Thymus (tissue), 11 donors: Measurements from ENCODE around the gene MYO18B. TPM values are rescaled to one million over a fixed set of nuclear protein-coding genes. Genes with fewer than 3 reads are reported as not detected.

ENCODE experiments used
- DNase-seq, 9 donors: peaks; one replicate each; pipeline ENCODE4 v3.0.0-alpha.2; 2013; ENCODE audit warnings: low spot score in 9 of 9, low read depth in 6 of 9, missing footprints in 1 of 9
- H3K27ac ChIP-seq, 2 donors: one replicate each; pipeline ENCODE4 v1.5.1; 2013; ENCODE audit warnings: control low read depth in 1 of 2, low read depth in 1 of 2, low read length in 1 of 2, mild to moderate bottlenecking in 1 of 2, moderate library complexity in 1 of 2
- H3K27me3 ChIP-seq, 2 donors: one replicate each; pipeline ENCODE4 v1.5.1; 2013; ENCODE audit warnings: low read length in 1 of 2; ENCODE audit not compliant: control insufficient read depth in 2 of 2, insufficient read depth in 1 of 2
- H3K36me3 ChIP-seq, 2 donors: one replicate each; pipeline ENCODE4 v1.5.1; 2013; ENCODE audit warnings: low read length in 1 of 2, mild to moderate bottlenecking in 1 of 2, moderate library complexity in 1 of 2; ENCODE audit not compliant: control insufficient read depth in 2 of 2, insufficient read depth in 2 of 2
- H3K4me1 ChIP-seq, 2 donors: one replicate each; pipeline ENCODE4 v1.5.1; 2013; ENCODE audit warnings: low read length in 2 of 2; ENCODE audit not compliant: control insufficient read depth in 2 of 2, insufficient read depth in 2 of 2
- H3K4me3 ChIP-seq, 2 donors: one replicate each; pipeline ENCODE4 v1.5.1; 2013; ENCODE audit warnings: low read length in 2 of 2, control low read depth in 1 of 2, mild to moderate bottlenecking in 1 of 2
- H3K9me3 ChIP-seq, 2 donors: one replicate each; pipeline ENCODE4 v1.5.1; 2013; ENCODE audit warnings: low read length in 1 of 2, mild to moderate bottlenecking in 1 of 2; ENCODE audit not compliant: control insufficient read depth in 2 of 2, insufficient read depth in 1 of 2
- WGBS: extraction: QIAGEN DNeasy Blood & Tissue Kit; methylation state at CpG from one replicate; pipeline ENCODE4 v1.1.7; 2013; 5-methylcytosine and 5-hydroxymethylcytosine counted together
- polyA plus RNA-seq: library from polyadenylated mRNA; stranded (reverse); fragments of 200-250 nt; gene quantifications from one replicate; pipeline ENCODE4 v1.2.3, GENCODE V29; 2013
- total RNA-seq: library from RNA; stranded (reverse); fragments of 120-200 nt; gene quantifications from one replicate; pipeline ENCODE4 v1.2.4, GENCODE V29; 2013
- donor health status: healthy.

MYO18B gene
- total and polyA plus RNA-seq, 2 donors: 2.4 to 13.8 TPM

- Histone ChIP-seq H3K36me3 (no peaks in the 10 kb centered on the region), H3K4me1 (no peaks in the 10 kb centered on the region), H3K9me3 (no peaks in the 10 kb centered on the region), H3K27me3 (no peaks in the 10 kb centered on the region), H3K4me3 (no peak overlapping the region), H3K27ac (no peak overlapping the region)
- DNase-seq: no peak
- WGBS: 57% methylated on average over 5 of the region's 5 CpGs
These were observed 111.7 kb downstream of the MYO18B start for GRCh38 chr22:25853501-25854284.

GRCh38 chr22:25869771-25870170 lies 127.8 kb downstream of the MYO18B start:
- Histone ChIP-seq H3K36me3 (no peaks in the 10 kb centered on the region), H3K4me3 (no peak overlapping the region), H3K27ac (no peak overlapping the region), H3K9me3 (no peaks in the 10 kb centered on the region), H3K4me1 (no peaks in the 10 kb centered on the region), H3K27me3 (no peaks in the 10 kb centered on the region)
- no peak for DNase-seq
- WGBS: 63% methylated on average over 6 of the region's 6 CpGs

- Histone ChIP-seq H3K9me3 (no peaks in the 10 kb centered on the region), H3K27me3 (no peaks in the 10 kb centered on the region), H3K27ac (no peak overlapping the region), H3K4me1 (no peaks in the 10 kb centered on the region), H3K4me3 (no peak overlapping the region), H3K36me3 (no peaks in the 10 kb centered on the region)
- WGBS: 96% methylated on average over 11 of the region's 11 CpGs
- DNase-seq: no peak
These were observed 132.3 kb downstream of the MYO18B start for GRCh38 chr22:25874327-25874726.

GRCh38 chr22:25875461-25875860 lies 133.5 kb downstream of the MYO18B start:
- DNase-seq: no peak
- Histone ChIP-seq H3K27me3 (no peaks in the 10 kb centered on the region), H3K4me1 (no peaks in the 10 kb centered on the region), H3K36me3 (no peaks in the 10 kb centered on the region), H3K4me3 (no peak overlapping the region), H3K9me3 (no peaks in the 10 kb centered on the region), H3K27ac (no peak overlapping the region)
- 74% methylated on average over 2 of the region's 2 CpGs for WGBS

GRCh38 chr22:25876871-25877270 lies 134.9 kb downstream of the MYO18B start:
- 86% methylated on average over 4 of the region's 4 CpGs for WGBS
- no peak for DNase-seq
- no peaks in the 10 kb centered on the region for H3K4me1 ChIP-seq

GRCh38 chr22:25878933-25879332 lies 136.9 kb downstream of the MYO18B start:
- H3K27ac ChIP-seq: no peak overlapping the region
- H3K27me3 ChIP-seq: no peaks in the 10 kb centered on the region
- 78% methylated on average over 3 of the region's 3 CpGs for WGBS
- DNase-seq: no peak
- H3K9me3 ChIP-seq: no peaks in the 10 kb centered on the region
- peaks cover 0 to under 1% of the 10 kb centered on the region in 2 donors for H3K4me1 ChIP-seq
- no peak overlapping the region for H3K4me3 ChIP-seq
- H3K36me3 ChIP-seq: no peaks in the 10 kb centered on the region

More at GRCh38 chr22:25876871-25877270, 134.9 kb downstream of the MYO18B start:
- Histone ChIP-seq H3K9me3 (no peaks in the 10 kb centered on the region), H3K27ac (no peak overlapping the region), H3K4me3 (no peak overlapping the region), H3K36me3 (no peaks in the 10 kb centered on the region), H3K27me3 (no peaks in the 10 kb centered on the region)

- no peak overlapping the region for H3K27ac ChIP-seq
- WGBS: 84% methylated on average over 2 of the region's 2 CpGs
- DNase-seq: no peak
- peaks cover 0 to 6% of the 10 kb centered on the region in 2 donors for H3K4me1 ChIP-seq
- H3K27me3 ChIP-seq: no peaks in the 10 kb centered on the region
- H3K36me3 ChIP-seq: no peaks in the 10 kb centered on the region
- H3K9me3 ChIP-seq: no peaks in the 10 kb centered on the region
- H3K4me3 ChIP-seq: no peak overlapping the region
These were observed 138.5 kb downstream of the MYO18B start for GRCh38 chr22:25880524-25880923.

GRCh38 chr22:25881210-25881755 lies 139.3 kb downstream of the MYO18B start:
- no peaks in the 10 kb centered on the region for H3K36me3 ChIP-seq
- H3K4me3 ChIP-seq: no peak overlapping the region
- WGBS: 84% methylated on average over 8 of the region's 8 CpGs
- no peaks in the 10 kb centered on the region for H3K27me3 ChIP-seq
- peaks cover 0 to 6% of the 10 kb centered on the region in 2 donors for H3K4me1 ChIP-seq
- peak in 1 of 9 donors; percentile 27 for DNase-seq
- H3K9me3 ChIP-seq: no peaks in the 10 kb centered on the region
- H3K27ac ChIP-seq: no peak overlapping the region

GRCh38 chr22:25882360-25882759 lies 140.4 kb downstream of the MYO18B start:
- Histone ChIP-seq H3K27ac (no peak overlapping the region), H3K9me3 (no peaks in the 10 kb centered on the region), H3K4me1 (peaks cover 0 to 6% of the 10 kb centered on the region in 2 donors), H3K36me3 (no peaks in the 10 kb centered on the region), H3K27me3 (no peaks in the 10 kb centered on the region), H3K4me3 (no peak overlapping the region)
- DNase-seq: no peak
- 79% methylated on average over 2 of the region's 2 CpGs for WGBS
